ENCODE measurements around the gene ENKD1. TPM values are rescaled to one million over a fixed set of nuclear protein-coding genes. Genes with fewer than 3 reads are reported as not detected.
"Not testable (repeated sequence)": the region's sequence is repeated elsewhere in the genome, so short reads cannot be mapped to it uniquely, and the experiment has no call there.

The ENKD1 gene
- total and polyA plus RNA-seq, 2 experiments from 2014 or later: 11.6 to 11.8 TPM

- Histone ChIP-seq H3K4me1 (ENCODE audit: insufficient read depth) (no peaks in the 10 kb centered on the region), H3K79me2 (replicated peaks; ENCODE audit: insufficient read depth) (peaks cover 24% of the 10 kb centered on the region), H3K9me2 (ENCODE audit: insufficient read depth) (no peaks in the 10 kb centered on the region), H3K4me2 (no peak overlapping the region), H3K27me3 (ENCODE audit: insufficient read depth) (no peaks in the 10 kb centered on the region), H3K4me3 (no peak overlapping the region), H3F3A (replicated peaks; ENCODE audit: low read depth) (0 out of 2 replicates have a peak, but pooled peaks cover 3% of the 10 kb centered on the region), H4K20me1 (replicated peaks; ENCODE audit: insufficient read depth) (peaks cover 11% of the 10 kb centered on the region), H3K27ac (ENCODE audit: low read depth) (no peak overlapping the region), H2AFZ (no peak overlapping the region), H3K36me3 (ENCODE audit: insufficient read depth) (no peaks in the 10 kb centered on the region)
- Mint-ChIP-seq H3K4me1 (0 out of 3 replicates have a peak, but pooled peaks cover 2% of the 10 kb centered on the region), H3K27ac (no peak overlapping the region), H3K27me3 (ENCODE audit: insufficient read depth, low read depth, poor library complexity) (no peaks in the 10 kb centered on the region), H3K9me3 (no peaks in the 10 kb centered on the region; the same call in 2 of the 3 replicates), H3K36me3 (ENCODE audit: low read depth) (peaks cover 6% of the 10 kb centered on the region; the same call in 2 of the 3 replicates), H3K4me3 (no peak overlapping the region; the same call in 2 of the 3 replicates)
- ATAC-seq: no peak
- DNase-seq (ENCODE audit: low spot score): no peak
- TF ChIP-seq ETS1 (IDR thresholded peaks at IDR 0.05): no peak
- no peak for TF ChIP-seq EZH2phosphoT487 (IDR thresholded peaks at IDR 0.05; ENCODE audit: unreplicated experiment)
- no peak for TF ChIP-seq CTCF (conservative IDR thresholded peaks at IDR 0.05; ENCODE audit: low read depth in 2 of 2)
- TF ChIP-seq ZNF462 (CRISPR knock-in tag; IDR thresholded peaks at IDR 0.05): no peak
- no peak for TF ChIP-seq NANOG (IDR thresholded peaks at IDR 0.05; ENCODE audit: borderline replicate concordance)
- TF ChIP-seq POLR2AphosphoS5 (IDR thresholded peaks at IDR 0.05; ENCODE audit: low read depth): no peak
- no peak for TF ChIP-seq CREB1 (CRISPR knock-in tag; IDR thresholded peaks at IDR 0.05; ENCODE audit: low read depth)
- TF ChIP-seq ZNF331 (CRISPR knock-in tag; IDR thresholded peaks at IDR 0.05; ENCODE audit: low read depth): no peak
These were observed 28.1 kb upstream of the ENKD1 start for GRCh38 chr16:67694611-67695010.

GRCh38 chr16:67693517-67694285 is 27.2 kb upstream of the ENKD1 start:
- H3K27ac ChIP-seq (ENCODE audit: low read depth); H3F3A ChIP-seq (replicated peaks; ENCODE audit: low read depth); H3K9me3 Mint-ChIP-seq; H3K36me3 Mint-ChIP-seq (ENCODE audit: low read depth); H3K36me3 ChIP-seq (ENCODE audit: insufficient read depth); H3K4me1 Mint-ChIP-seq; H3K4me2 ChIP-seq; DNase-seq (ENCODE audit: low spot score); H3K9me2 ChIP-seq (ENCODE audit: insufficient read depth); H3K4me3 ChIP-seq; ATAC-seq; H2AFZ ChIP-seq; H3K27me3 ChIP-seq (ENCODE audit: insufficient read depth); H3K4me1 ChIP-seq (ENCODE audit: insufficient read depth); H3K27me3 Mint-ChIP-seq (ENCODE audit: insufficient read depth, low read depth, poor library complexity); H3K4me3 Mint-ChIP-seq; H3K27ac Mint-ChIP-seq: not testable (repeated sequence)
- Histone ChIP-seq H4K20me1 (replicated peaks; ENCODE audit: insufficient read depth) (peaks cover 10% of the 10 kb centered on the region), H3K79me2 (replicated peaks; ENCODE audit: insufficient read depth) (peaks cover 18% of the 10 kb centered on the region)

Measured in GM23338 (cell line).